ENCODE results near the gene TLR10. TPM values are rescaled to one million over a fixed set of nuclear protein-coding genes. Genes with fewer than 3 reads are reported as not detected.

The TLR10 gene
- total RNA-seq, 1 experiment from 2014 or later = 0.30 TPM

- no peak overlapping the region for H2AFZ ChIP-seq (ENCODE audit: low read depth, low read length, poor library complexity, severe bottlenecking)
- TF ChIP-seq CBX3 (IDR thresholded peaks at IDR 0.05; ENCODE audit: low read depth) (no peak), EZH2 (IDR thresholded peaks at IDR 0.05) (no peak), POLR2AphosphoS5 (IDR thresholded peaks at IDR 0.05; ENCODE audit: low read depth, low read length) (no peak), FOSL1 (IDR thresholded peaks at IDR 0.05; ENCODE audit: low read depth) (no peak), MAX (IDR thresholded peaks at IDR 0.05) (no peak), JUND (IDR thresholded peaks at IDR 0.05) (no peak), ATF3 (IDR thresholded peaks at IDR 0.05) (no peak), EZH2phosphoT487 (IDR thresholded peaks at IDR 0.05; ENCODE audit: borderline replicate concordance) (no peak), YY1 (IDR thresholded peaks at IDR 0.05; ENCODE audit: extremely low read depth, insufficient replicate concordance, low read depth, low read length) (no peak), ELF1 (IDR thresholded peaks at IDR 0.05; ENCODE audit: borderline replicate concordance, low read depth) (no peak), SIN3A (IDR thresholded peaks at IDR 0.05; ENCODE audit: low read depth) (no peak), ZBTB33 (IDR thresholded peaks at IDR 0.05; ENCODE audit: extremely low read depth, insufficient replicate concordance, low read length) (no peak), ZNF274 (IDR thresholded peaks at IDR 0.05; ENCODE audit: low read depth, low read length) (no peak)
- no peaks in the 10 kb centered on the region for H4K20me1 ChIP-seq (ENCODE audit: insufficient read depth)
- no peaks in the 10 kb centered on the region for H3K9me3 ChIP-seq (ENCODE audit: control insufficient read depth in 1 of 2, insufficient read depth in 1 of 2, low read depth in 1 of 2, low read length in 2 of 2)
- ChIA-PET RAD21 (ENCODE audit: low non-redundant PET in 1 of 2, low total read pairs in 2 of 2, uncharacterized antibody in 2 of 2, unreplicated experiment in 2 of 2) (no interaction called here), POLR2A (no interaction called here), CTCF (interaction anchor here (1.0 kb wide), 1 partner anchor 16 kb away, joined by 3 read pairs; no protein-coding TSS in a partner anchor)
- H3K79me2 ChIP-seq (ENCODE audit: insufficient read depth, low read length) = no peaks in the 10 kb centered on the region
- no peak overlapping the region for H3K4me3 ChIP-seq (replicated peaks in 1 of 2; ENCODE audit: low read depth in 1 of 2, low read length in 2 of 2)
- H3K9ac ChIP-seq (ENCODE audit: low read length) = no peak overlapping the region
- no peak overlapping the region for H3K27ac ChIP-seq (ENCODE audit: low read depth, low read length)
- DNase-seq (ENCODE audit: low read depth, low spot score) = no peak
- no peaks in the 10 kb centered on the region for H3K27me3 ChIP-seq (ENCODE audit: insufficient read depth, low read length)
- H3K9me2 ChIP-seq (ENCODE audit: insufficient read depth) = no peaks in the 10 kb centered on the region
- no TSS peak for BruUV-seq (replicated peaks)
- no peak for ATAC-seq
- H3K4me1 ChIP-seq (ENCODE audit: control insufficient read depth in 1 of 2, insufficient read depth in 2 of 2, low read length in 2 of 2) = no peaks in the 10 kb centered on the region
- no peaks in the 10 kb centered on the region for H3K36me3 ChIP-seq (ENCODE audit: control insufficient read depth in 1 of 2, insufficient read depth in 2 of 2, low read length in 2 of 2)
- no peak overlapping the region for H3K4me2 ChIP-seq (ENCODE audit: low read length)
- intact Hi-C loops (cut with micrococcal nuclease) = no loop called here
Measured at GRCh38 chr4:38775326-38775725, 7.5 kb downstream of the TLR10 start.
